ENCODE results near the gene PKP1.

Gene PKP1

DNA sequence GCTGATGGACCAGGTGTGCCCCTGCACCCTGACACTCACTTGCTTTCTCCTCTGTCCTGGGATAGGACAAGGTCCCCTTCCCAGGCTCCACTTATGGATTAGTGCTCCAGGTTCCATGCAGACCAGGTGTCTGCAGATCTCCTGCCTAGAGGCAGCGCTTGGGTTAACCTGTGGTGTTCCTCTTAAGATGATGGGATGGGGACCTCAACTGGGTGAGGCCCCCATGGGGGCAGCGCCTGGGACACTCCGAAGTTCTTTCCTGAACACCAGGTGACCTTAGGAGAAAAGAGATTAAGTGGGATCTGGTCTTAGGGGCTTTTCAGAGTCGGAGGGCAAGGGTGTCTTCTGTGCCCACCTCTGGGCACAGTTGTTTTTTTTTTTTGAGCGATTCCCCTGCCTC lies 72.9 kb downstream of the PKP1 start:
- H3K27ac ChIP-seq: no peak overlapping the region
- H3K4me3 ChIP-seq: no peak overlapping the region
- H3K9ac ChIP-seq (ENCODE audit: insufficient read length): no peak overlapping the region
- no peak for DNase-seq (ENCODE audit: low read depth, low spot score)
- no peaks in the 10 kb centered on the region for H3K9me3 ChIP-seq (ENCODE audit: low read depth, low read length)
- TF ChIP-seq EZH2 (IDR thresholded peaks at IDR 0.05): no peak
- TF ChIP-seq FOXP2 (optimal IDR thresholded peaks at IDR 0.05; ENCODE audit: control extremely low read depth, extremely low read length, insufficient read depth): no peak
- TF ChIP-seq POLR2AphosphoS5 (IDR thresholded peaks at IDR 0.05; ENCODE audit: borderline replicate concordance, low read depth, low read length): no peak
- no peaks in the 10 kb centered on the region for H3K36me3 ChIP-seq (ENCODE audit: insufficient read depth, low read length)

DNA sequence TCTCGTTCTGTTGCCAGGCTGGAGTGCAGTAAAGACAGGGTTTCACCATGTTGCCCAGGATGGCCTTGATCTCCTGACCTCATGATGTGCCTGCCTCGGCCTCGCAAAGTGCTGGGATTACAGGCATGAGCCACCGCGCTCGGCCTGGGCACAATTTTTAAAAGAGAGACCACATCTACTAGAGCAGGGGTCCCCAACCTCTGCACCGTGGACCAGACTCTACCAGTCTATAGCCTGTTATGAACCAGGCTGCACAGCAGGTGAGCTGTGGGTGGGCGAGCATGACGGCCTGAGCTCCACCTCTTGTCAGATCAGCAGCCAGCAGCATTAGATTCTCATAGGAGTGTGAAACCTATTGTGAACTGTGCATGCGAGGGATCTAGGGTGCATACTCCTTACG lies 73.4 kb downstream of the PKP1 start:
- H3K36me3 ChIP-seq (ENCODE audit: insufficient read depth, low read length): no peaks in the 10 kb centered on the region
- no peak for DNase-seq (ENCODE audit: low read depth, low spot score)
- H3K4me3 ChIP-seq: no peak overlapping the region
- no peak overlapping the region for H3K9ac ChIP-seq (ENCODE audit: insufficient read length)
- H3K9me3 ChIP-seq (ENCODE audit: low read depth, low read length): no peaks in the 10 kb centered on the region
- TF ChIP-seq EZH2 (IDR thresholded peaks at IDR 0.05) (no peak), POLR2AphosphoS5 (IDR thresholded peaks at IDR 0.05; ENCODE audit: borderline replicate concordance, low read depth, low read length) (no peak), FOXP2 (optimal IDR thresholded peaks at IDR 0.05; ENCODE audit: control extremely low read depth, extremely low read length, insufficient read depth) (no peak)
- no peak overlapping the region for H3K27ac ChIP-seq

DNA sequence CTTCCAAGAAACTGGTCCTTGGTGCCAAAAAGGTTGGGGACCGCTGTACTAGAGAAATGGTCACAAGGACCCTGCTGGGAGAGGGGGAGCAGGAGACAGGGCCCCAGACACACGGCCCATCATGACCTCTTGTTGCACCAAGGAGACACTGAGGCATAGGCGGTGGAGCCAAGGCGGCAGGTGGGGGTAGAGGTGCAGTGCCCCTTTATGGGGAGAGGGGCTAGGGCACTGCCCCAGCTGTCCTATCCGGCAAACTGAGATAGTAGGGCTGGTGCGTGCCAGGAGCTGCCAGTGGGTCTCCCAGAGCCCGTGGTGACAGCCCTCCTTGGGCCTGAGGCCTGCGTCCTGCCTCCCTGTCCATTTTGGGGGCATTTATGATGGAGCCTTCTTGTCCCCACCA lies 73.9 kb downstream of the PKP1 start:
- TF ChIP-seq EZH2 (IDR thresholded peaks at IDR 0.05): no peak
- no peak for TF ChIP-seq FOXP2 (optimal IDR thresholded peaks at IDR 0.05; ENCODE audit: control extremely low read depth, extremely low read length, insufficient read depth)
- no peak for TF ChIP-seq POLR2AphosphoS5 (IDR thresholded peaks at IDR 0.05; ENCODE audit: borderline replicate concordance, low read depth, low read length)
- Histone ChIP-seq H3K36me3 (ENCODE audit: insufficient read depth, low read length) (no peaks in the 10 kb centered on the region), H3K27ac (no peak overlapping the region), H3K9me3 (ENCODE audit: low read depth, low read length) (no peaks in the 10 kb centered on the region), H3K4me3 (no peak overlapping the region), H3K9ac (ENCODE audit: insufficient read length) (no peak overlapping the region)
- DNase-seq (ENCODE audit: low read depth, low spot score): no peak

DNA sequence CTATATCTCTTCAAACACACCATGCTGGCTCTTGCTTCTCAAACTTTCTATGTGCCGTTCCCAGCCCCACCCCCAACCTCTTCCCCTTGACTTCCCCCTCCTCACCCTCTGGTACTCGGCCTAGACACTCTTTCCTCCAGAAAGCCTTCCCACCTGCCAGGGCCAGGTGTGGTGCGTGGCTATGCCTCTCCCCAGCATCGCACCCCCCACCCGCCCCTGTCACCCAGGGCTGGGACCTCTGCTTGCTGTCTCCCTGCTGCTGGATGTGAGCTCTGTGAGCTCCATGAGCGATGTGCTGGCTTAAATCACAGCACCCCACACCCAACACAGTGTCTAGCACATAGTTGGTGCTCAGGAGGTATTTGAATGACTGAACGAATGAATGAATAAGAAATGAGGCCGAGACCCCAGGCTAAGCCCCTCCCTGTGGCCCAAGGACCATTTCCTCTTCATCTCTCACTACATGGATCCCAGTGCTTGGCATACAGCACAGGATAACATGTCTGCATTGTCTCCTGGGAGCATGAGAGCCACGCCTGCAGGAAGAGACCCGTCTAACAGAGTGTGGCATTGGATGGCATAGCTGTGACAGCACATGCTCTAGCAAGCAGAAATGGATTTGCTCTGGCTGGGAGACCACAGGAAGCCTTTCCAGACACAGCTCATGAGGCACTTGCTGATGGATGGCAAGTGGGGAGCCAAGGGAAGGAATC lies 74.5 kb downstream of the PKP1 start:
- no peaks in the 10 kb centered on the region for H3K36me3 ChIP-seq (ENCODE audit: insufficient read depth, low read length)
- no peak overlapping the region for H3K9ac ChIP-seq (ENCODE audit: insufficient read length)
- H3K27ac ChIP-seq: no peak overlapping the region
- DNase-seq (ENCODE audit: low read depth, low spot score): no peak
- TF ChIP-seq POLR2AphosphoS5 (IDR thresholded peaks at IDR 0.05; ENCODE audit: borderline replicate concordance, low read depth, low read length) (no peak), FOXP2 (optimal IDR thresholded peaks at IDR 0.05; ENCODE audit: control extremely low read depth, extremely low read length, insufficient read depth) (no peak), EZH2 (IDR thresholded peaks at IDR 0.05) (no peak)
- no peak overlapping the region for H3K4me3 ChIP-seq
- no peaks in the 10 kb centered on the region for H3K9me3 ChIP-seq (ENCODE audit: low read depth, low read length)

DNA sequence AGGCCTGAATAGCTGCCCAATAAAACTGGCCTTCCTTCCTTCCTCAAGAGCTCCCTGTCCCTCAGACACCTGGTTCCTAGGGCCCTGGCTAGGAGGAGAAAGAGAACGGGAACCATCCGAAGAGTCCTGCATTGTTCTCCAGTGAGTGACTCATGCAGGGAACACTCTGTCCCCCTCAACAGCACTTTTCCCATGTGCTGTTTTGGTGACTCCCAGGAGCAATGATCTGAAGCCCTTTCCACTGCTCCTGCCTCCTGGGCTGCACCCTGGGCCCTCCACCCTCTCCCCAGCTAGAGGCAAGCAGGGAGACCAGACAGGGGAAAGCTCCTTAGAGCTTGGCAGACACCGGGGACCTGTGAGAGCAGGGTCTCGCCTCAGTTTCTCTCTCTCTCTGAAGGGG lies 75.3 kb downstream of the PKP1 start:
- DNase-seq (ENCODE audit: low read depth, low spot score): no peak
- Histone ChIP-seq H3K9me3 (ENCODE audit: low read depth, low read length) (no peaks in the 10 kb centered on the region), H3K4me3 (no peak overlapping the region), H3K9ac (ENCODE audit: insufficient read length) (no peak overlapping the region), H3K27ac (no peak overlapping the region), H3K36me3 (ENCODE audit: insufficient read depth, low read length) (no peaks in the 10 kb centered on the region)
- no peak for TF ChIP-seq POLR2AphosphoS5 (IDR thresholded peaks at IDR 0.05; ENCODE audit: borderline replicate concordance, low read depth, low read length)
- TF ChIP-seq EZH2 (IDR thresholded peaks at IDR 0.05): no peak
- no peak for TF ChIP-seq FOXP2 (optimal IDR thresholded peaks at IDR 0.05; ENCODE audit: control extremely low read depth, extremely low read length, insufficient read depth)

GRCh38 chr1:201359031-201359872 lies 75.9 kb downstream of the PKP1 start:
- Histone ChIP-seq H3K9me3 (ENCODE audit: low read depth, low read length) (no peaks in the 10 kb centered on the region), H3K36me3 (ENCODE audit: insufficient read depth, low read length) (no peaks in the 10 kb centered on the region), H3K27ac (no peak overlapping the region), H3K4me3 (no peak overlapping the region), H3K9ac (ENCODE audit: insufficient read length) (no peak overlapping the region)
- no peak for DNase-seq (ENCODE audit: low read depth, low spot score)
- TF ChIP-seq FOXP2 (optimal IDR thresholded peaks at IDR 0.05; ENCODE audit: control extremely low read depth, extremely low read length, insufficient read depth) (no peak), POLR2AphosphoS5 (IDR thresholded peaks at IDR 0.05; ENCODE audit: borderline replicate concordance, low read depth, low read length) (no peak), EZH2 (IDR thresholded peaks at IDR 0.05) (no peak)

GRCh38 chr1:201359873-201360210 lies 76.5 kb downstream of the PKP1 start:
- no peaks in the 10 kb centered on the region for H3K36me3 ChIP-seq (ENCODE audit: insufficient read depth, low read length)
- no peaks in the 10 kb centered on the region for H3K9me3 ChIP-seq (ENCODE audit: low read depth, low read length)
- TF ChIP-seq FOXP2 (optimal IDR thresholded peaks at IDR 0.05; ENCODE audit: control extremely low read depth, extremely low read length, insufficient read depth) (no peak), EZH2 (IDR thresholded peaks at IDR 0.05) (no peak), POLR2AphosphoS5 (IDR thresholded peaks at IDR 0.05; ENCODE audit: borderline replicate concordance, low read depth, low read length) (no peak)
- no peak for DNase-seq (ENCODE audit: low read depth, low spot score)
- H3K27ac ChIP-seq: no peak overlapping the region
- no peak overlapping the region for H3K9ac ChIP-seq (ENCODE audit: insufficient read length)
- H3K4me3 ChIP-seq: no peak overlapping the region

DNA sequence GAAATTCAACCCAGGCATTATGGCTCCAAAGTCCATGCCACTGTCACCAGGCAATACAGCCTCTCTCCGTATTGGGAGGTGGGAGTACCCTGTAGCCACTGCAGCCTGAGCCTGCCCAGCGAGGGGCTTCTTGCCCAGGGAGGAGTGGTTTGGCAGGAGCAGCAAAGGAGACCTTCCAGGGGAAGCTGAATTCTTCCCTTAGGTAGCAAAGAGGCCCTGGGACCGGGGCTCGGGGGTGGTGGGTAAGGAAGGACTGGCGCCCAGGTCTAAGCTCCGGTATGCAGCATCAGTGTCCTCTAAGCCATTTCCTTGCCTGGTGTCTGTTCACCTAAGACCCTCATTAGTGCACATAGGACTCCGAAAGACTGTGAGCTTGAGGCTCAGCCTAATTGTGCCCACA lies 77.2 kb downstream of the PKP1 start:
- no peaks in the 10 kb centered on the region for H3K36me3 ChIP-seq (ENCODE audit: insufficient read depth, low read length)
- no peak for DNase-seq (ENCODE audit: low read depth, low spot score)
- H3K9ac ChIP-seq (ENCODE audit: insufficient read length): no peak overlapping the region
- no peaks in the 10 kb centered on the region for H3K9me3 ChIP-seq (ENCODE audit: low read depth, low read length)
- TF ChIP-seq EZH2 (IDR thresholded peaks at IDR 0.05) (no peak), FOXP2 (optimal IDR thresholded peaks at IDR 0.05; ENCODE audit: control extremely low read depth, extremely low read length, insufficient read depth) (no peak), POLR2AphosphoS5 (IDR thresholded peaks at IDR 0.05; ENCODE audit: borderline replicate concordance, low read depth, low read length) (no peak)
- no peak overlapping the region for H3K4me3 ChIP-seq
- no peak overlapping the region for H3K27ac ChIP-seq

Measured in SK-N-MC (cell line).